Activated naive CD4-positive, alpha-beta T cell treated with anti-CD3 and anti-CD28 coated beads, Interleukin-2, amount 50 U/mL, for 24 hours (primary cell): ENCODE measurements around the gene DACT2.

Source experiments
- H3K27ac Mint-ChIP-seq: one replicate; pipeline ENCODE4 v1.8.0; 2021; ENCODE audit warnings: mild to moderate bottlenecking, mixed read lengths
- H3K27me3 Mint-ChIP-seq: one replicate; pipeline ENCODE4 v1.8.0; 2021; ENCODE audit warnings: mixed read lengths
- H3K36me3 Mint-ChIP-seq: one replicate; pipeline ENCODE4 v1.8.0; 2021; ENCODE audit warnings: mixed read lengths
- H3K4me1 Mint-ChIP-seq: one replicate; pipeline ENCODE4 v1.8.0; 2021; ENCODE audit warnings: mixed read lengths
- H3K4me3 Mint-ChIP-seq: one replicate; pipeline ENCODE4 v1.8.0; 2021; ENCODE audit warnings: mild to moderate bottlenecking, mixed read lengths
- H3K9me3 Mint-ChIP-seq: one replicate; pipeline ENCODE4 v1.8.0; 2021; ENCODE audit warnings: mixed read lengths

DACT2 gene, protein sequence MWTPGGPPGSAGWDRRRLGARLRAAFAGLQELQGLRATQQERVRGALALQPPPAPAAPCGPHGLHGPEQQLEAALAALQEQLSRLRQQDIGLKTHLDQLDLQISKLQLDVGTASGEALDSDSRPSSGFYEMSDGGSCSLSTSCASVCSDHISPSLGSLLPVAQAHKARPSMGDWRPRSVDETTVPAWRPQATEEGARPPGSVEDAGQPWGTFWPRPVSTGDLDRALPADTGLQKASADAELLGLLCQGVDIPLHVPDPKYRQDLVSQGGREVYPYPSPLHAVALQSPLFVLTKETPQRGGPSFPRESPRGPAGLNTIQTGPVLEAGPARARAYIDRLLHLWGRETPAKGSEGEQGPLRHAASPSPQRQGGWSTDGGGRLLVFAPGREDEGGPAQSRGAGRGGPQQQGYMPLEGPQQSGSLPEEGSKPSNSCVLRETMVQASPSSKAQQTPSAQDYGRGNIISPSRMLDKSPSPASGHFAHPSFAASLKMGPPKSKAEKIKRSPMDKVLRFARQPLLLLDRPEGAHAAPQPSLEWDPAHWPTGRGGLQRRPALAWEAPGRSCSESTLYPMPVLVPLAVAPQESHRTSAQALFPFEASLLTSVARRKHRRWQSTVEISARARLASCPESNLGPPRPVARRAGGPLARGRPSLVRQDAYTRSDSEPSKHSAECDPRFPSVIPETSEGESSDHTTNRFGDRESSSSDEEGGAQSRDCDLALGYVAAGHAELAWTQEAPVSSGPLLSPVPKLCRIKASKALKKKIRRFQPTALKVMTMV

DNA sequence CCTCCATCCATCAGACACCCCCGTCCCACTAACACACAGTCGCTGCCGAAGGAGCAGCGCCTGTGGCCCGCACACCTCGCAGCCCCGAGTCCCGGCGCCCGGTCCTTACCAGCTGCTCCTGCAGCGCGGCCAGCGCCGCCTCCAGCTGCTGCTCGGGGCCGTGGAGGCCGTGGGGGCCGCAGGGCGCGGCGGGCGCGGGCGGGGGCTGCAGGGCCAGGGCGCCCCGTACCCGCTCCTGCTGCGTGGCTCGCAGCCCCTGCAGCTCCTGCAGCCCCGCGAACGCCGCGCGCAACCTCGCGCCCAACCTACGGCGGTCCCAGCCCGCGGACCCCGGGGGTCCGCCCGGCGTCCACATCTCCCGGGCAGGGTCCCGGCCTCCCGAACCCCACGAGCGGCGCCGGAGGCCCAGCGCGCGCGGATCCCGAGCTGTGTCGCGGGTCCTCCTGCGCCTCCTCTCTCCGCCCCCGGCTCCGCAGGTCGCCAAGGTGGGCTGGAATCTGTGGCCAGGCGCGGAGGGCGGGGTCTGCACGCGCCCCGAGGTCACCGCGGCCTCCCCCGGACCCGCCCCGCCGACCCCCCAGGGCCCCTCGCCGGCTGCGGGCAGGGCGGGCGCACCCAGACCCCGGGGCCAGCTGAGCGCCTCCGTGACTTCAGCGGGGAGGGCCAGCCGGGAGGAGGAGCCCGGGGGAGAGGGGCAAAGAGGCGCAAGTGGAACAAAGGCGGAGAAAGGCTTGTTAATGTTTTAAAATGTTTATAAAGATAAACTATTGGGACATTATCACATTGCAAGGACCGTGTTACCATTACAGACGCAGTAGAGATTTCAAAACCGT lies at the start of gene DACT2:
DACT2 (minus strand) TSS at position 499 of the 833 bp plus-strand sequence; CDS start at position 355, 144 bp downstream.
- no peaks in the 10 kb centered on the region for H3K36me3 Mint-ChIP-seq
- no peaks in the 10 kb centered on the region for H3K4me1 Mint-ChIP-seq
- peaks cover 26% of the 10 kb centered on the region for H3K27me3 Mint-ChIP-seq
- H3K9me3 Mint-ChIP-seq = no peaks in the 10 kb centered on the region
- no peak within 1 kb of the TSS for H3K4me3 Mint-ChIP-seq
- H3K27ac Mint-ChIP-seq = no peak within 1 kb of the TSS

DNA sequence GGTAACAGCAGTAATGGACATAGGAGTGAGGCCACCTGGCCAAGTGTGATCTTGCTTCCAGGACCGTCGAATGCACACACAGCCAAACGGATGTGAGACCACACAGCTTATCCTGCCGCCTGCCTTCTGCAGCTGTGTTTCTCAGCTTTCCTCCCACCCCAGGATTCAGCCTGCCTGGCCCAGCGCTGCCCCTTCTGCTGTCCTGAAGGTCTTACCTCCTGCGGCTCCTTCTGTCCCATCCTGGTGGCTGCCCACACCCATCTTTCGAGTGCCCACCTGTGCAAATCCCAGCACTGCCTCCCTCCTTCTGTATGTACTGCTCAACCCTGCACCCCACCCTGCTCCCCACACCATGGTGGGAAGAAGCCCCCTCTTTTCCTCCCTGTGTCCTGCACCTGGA lies 49.4 kb upstream of the DACT2 start:
- Mint-ChIP-seq H3K4me3 (no peak overlapping the region), H3K36me3 (no peaks in the 10 kb centered on the region), H3K27ac (no peak overlapping the region), H3K9me3 (no peaks in the 10 kb centered on the region), H3K27me3 (no peaks in the 10 kb centered on the region), H3K4me1 (peaks cover 4% of the 10 kb centered on the region)

GRCh38 chr6:168368066-168368820 lies 48.7 kb upstream of the DACT2 start:
- Mint-ChIP-seq H3K27me3 (no peaks in the 10 kb centered on the region), H3K4me3 (no peak overlapping the region), H3K4me1 (peaks cover 4% of the 10 kb centered on the region), H3K36me3 (no peaks in the 10 kb centered on the region), H3K9me3 (no peaks in the 10 kb centered on the region), H3K27ac (no peak overlapping the region)

DNA sequence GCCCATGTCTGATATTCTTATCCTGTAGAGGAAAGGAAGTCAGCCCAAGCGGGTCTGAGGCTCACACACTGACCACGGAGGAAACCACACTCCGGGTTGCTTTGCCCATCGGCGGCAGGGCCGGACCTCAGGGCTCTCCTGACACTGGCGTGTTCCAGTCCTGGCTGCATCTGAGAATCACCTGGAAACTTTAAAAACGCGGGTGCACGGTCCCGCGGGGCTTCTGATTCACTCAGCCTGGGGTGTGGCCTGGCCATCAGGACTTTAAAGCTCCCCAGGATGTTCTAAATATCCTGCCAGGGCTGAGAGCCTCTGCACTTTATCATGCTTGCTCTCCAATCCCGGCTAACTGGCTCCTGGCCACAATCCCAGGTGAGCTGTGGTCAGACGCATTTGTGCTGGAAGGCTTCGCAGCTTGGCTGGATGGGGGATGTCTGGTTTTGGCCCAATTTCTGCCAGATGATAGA lies 47.7 kb upstream of the DACT2 start:
- Mint-ChIP-seq H3K36me3 (no peaks in the 10 kb centered on the region), H3K9me3 (no peaks in the 10 kb centered on the region), H3K4me1 (peaks cover 4% of the 10 kb centered on the region), H3K4me3 (no peak overlapping the region), H3K27me3 (peaks cover 1% of the 10 kb centered on the region), H3K27ac (no peak overlapping the region)

DNA sequence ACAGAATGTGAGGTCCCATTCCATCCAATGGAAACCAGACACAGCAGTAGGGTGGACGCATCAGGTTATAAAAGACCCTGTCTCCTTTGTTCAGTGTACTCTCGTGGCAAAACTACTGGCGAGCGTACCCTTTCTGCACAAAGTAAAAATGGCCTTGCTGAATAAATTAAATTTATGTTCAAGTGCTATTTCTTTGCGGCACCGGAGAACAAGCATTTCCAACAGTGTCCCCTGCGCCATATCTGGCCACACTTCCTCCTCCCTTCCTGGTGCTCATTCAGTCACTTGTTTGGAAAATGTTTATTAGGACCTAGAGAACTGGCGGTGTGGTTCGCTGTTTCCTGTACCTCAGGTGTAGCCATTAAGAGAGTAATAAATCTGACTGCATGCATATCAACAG lies 46.9 kb upstream of the DACT2 start:
- no peaks in the 10 kb centered on the region for H3K36me3 Mint-ChIP-seq
- H3K27me3 Mint-ChIP-seq = peaks cover 2% of the 10 kb centered on the region
- H3K4me1 Mint-ChIP-seq = peaks cover 4% of the 10 kb centered on the region
- peaks cover under 1% of the 10 kb centered on the region for H3K9me3 Mint-ChIP-seq
- no peak overlapping the region for H3K4me3 Mint-ChIP-seq
- no peak overlapping the region for H3K27ac Mint-ChIP-seq

DNA sequence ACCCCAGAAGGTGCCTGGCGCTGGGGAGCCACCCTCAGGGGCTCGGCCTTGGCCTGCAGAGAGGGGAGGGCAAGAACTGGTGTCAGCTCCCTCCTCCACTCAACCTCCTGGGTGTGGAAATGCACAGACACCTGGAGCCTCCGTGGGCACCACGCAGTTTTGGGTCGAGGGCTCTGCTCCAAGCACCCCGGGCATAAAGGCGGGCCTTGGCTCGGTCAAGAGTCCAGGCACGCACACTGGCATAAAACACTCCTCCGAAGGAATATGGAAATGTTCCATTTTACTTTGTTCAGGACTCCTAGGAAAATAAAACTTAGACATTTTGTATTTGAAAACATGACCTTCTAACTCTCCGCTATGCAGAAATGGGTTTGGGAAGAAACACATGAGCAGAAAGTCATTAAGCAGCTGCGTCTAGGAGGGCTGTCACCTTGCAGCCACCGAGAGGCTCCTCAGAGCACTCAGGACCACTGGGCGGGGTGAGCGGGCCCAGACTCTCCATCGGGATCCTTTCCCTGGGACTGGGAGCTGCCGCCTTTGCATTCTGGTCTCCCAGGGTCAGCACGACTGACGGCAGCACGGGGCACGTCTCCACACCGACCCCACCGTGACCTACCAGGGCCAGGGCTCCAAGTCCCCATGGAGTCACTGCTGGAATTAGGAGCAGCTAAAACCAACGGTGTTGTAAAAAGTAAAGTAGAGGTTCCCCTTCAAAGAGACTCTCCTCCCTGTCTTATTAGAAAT lies 46.0 kb upstream of the DACT2 start:
- Mint-ChIP-seq H3K9me3 (peaks cover 6% of the 10 kb centered on the region), H3K36me3 (no peaks in the 10 kb centered on the region), H3K27ac (no peak overlapping the region), H3K4me1 (peaks cover 4% of the 10 kb centered on the region), H3K27me3 (peaks cover 3% of the 10 kb centered on the region), H3K4me3 (no peak overlapping the region)

DNA sequence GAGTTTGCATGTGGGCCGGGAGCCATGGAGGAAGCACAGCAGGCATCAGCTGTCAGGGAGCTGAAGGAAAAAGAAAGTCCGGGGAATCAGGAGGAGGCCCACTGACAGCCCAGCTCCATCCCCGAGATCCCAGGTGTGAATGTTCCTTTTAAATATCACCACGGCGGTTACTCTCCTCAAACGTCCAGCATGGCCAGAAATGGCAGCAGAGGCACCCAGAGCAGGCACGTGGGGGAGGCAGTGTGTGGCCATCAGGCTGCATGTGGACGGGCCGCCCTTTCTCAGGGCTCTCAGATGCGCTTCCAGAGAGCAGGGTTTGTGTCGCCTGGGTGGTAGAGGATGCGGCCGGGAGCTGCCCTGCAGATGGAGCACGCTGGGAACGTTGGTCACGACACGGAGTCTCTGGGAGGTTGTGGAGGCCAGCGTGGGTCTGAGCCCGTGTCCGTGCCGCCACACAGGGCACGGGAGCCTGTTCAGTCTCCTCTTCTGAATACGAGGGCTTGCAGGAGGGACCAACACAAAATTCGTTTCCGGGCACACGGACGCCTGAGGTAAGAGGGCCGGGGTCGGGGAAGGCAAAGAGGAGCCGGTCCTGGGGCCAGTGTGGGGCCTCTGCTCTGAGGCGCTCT lies 45.3 kb upstream of the DACT2 start:
- H3K9me3 Mint-ChIP-seq = peaks cover 6% of the 10 kb centered on the region

DNA sequence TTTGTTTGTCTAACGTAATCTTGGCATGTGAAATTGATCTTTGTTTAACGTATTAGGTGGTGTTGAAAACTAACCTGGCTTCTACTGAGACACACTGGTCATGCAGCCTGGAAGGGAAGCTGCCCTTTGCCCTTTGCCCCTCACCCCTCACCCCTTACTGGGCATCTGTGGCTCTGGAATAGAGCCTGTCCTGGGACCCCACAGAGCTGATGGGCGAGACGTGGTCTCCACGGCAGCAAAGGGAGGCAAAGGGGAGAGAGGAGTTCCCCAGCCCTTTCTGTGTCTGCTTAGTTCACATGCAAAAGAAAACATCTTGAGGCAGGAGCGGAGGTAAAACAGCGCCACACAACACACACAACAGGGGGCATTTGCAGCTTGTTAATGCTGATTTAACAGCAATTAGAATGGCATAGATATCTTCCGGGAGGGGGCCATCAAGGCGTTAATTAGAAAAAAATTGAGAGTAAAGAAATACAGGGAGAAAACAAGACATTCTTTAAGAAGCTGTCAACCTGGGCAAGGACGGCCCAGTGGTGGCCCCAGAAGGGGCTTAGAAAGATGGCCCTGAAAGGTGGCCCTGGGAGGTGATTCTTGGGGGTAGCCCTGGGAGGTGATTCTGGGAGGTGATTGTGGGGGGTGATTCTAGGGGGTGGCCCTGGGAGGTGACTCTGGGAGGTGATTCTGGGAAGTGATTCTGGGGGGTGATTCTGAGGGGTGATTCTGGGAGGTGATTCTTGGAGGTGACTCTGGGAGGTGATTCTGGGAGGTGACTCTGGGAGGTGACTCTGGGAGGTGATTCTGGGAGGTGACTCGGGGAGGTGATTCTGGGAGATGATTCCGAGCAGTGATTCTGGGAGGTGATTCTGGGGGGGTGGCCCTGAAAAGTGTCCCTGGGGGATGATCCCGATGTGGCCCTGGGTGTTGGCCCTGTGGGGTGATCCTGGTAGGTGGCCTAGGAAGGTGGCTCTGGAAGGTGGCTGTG lies 44.5 kb upstream of the DACT2 start:
- Mint-ChIP-seq H3K27me3 (peaks cover 3% of the 10 kb centered on the region), H3K9me3 (peaks cover 6% of the 10 kb centered on the region), H3K36me3 (no peaks in the 10 kb centered on the region), H3K27ac (no peak overlapping the region), H3K4me1 (no peaks in the 10 kb centered on the region), H3K4me3 (no peak overlapping the region)

More for the DNA sequence above, 45.3 kb upstream of the DACT2 start:
- Mint-ChIP-seq H3K27me3 (peaks cover 3% of the 10 kb centered on the region), H3K4me1 (peaks cover 2% of the 10 kb centered on the region), H3K4me3 (no peak overlapping the region), H3K27ac (no peak overlapping the region), H3K36me3 (no peaks in the 10 kb centered on the region)

DNA sequence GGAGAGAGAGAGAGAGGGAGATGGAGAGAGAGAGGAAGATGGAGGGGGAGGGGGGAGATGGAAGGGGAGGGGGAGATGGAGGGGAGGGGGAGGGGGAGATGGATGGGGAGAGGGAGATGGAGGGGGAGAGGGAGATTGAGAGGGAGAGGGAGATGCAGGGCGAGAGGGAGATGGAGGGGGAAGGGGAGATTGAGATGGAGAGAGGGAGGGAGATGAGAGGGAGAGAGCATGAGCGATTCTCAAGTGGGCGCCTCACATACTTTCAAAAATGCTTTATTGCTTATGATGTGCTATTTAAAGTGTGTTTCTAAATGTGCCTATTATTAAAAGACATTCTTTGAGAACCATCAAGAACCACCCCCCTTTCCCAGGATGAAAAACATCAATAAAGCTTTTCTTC lies 43.7 kb upstream of the DACT2 start:
- Mint-ChIP-seq H3K36me3 (no peaks in the 10 kb centered on the region), H3K4me1 (no peaks in the 10 kb centered on the region), H3K4me3 (no peak overlapping the region), H3K27me3 (peaks cover 3% of the 10 kb centered on the region), H3K27ac (no peak overlapping the region), H3K9me3 (peaks cover 6% of the 10 kb centered on the region)

DNA sequence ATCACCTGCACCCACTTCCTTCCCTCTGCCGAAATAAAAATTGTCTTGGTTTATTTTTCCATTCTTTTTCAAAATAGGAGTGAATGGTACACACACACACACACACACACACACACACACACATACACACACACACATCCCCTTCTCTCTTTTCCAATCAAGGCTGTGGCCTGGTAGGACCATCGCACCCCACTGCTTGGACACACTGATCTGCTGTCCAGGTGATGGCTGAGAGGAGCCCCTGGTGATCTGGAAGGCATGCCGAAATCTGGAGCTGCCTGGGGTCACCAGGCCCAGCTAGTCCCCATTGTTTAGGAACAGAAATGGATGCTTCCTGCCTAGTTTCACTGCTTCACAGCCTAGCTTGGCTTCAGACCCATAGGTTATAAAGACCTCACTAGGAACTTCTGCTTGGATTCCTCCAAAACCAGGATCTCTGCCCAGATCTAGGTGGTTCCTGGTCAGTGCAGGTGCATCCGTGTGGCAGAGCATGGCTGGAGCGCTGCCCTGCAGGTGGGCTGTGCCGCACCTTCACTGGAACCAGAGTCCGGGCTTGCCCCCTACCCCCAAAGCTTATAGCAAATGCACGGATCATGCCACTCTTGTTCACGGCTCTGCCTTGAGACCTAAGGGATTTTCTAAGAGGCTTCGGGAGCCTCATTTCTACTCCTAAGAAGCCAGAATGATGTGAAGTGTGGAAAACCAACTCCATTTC lies 42.9 kb upstream of the DACT2 start:
- H3K36me3 Mint-ChIP-seq = no peaks in the 10 kb centered on the region
- no peak overlapping the region for H3K27ac Mint-ChIP-seq
- H3K4me3 Mint-ChIP-seq = no peak overlapping the region
- H3K9me3 Mint-ChIP-seq = peaks cover 6% of the 10 kb centered on the region
- no peaks in the 10 kb centered on the region for H3K4me1 Mint-ChIP-seq
- peaks cover 3% of the 10 kb centered on the region for H3K27me3 Mint-ChIP-seq

GRCh38 chr6:168361766-168362165 lies 42.2 kb upstream of the DACT2 start:
- peaks cover 6% of the 10 kb centered on the region for H3K9me3 Mint-ChIP-seq
- peaks cover 3% of the 10 kb centered on the region for H3K27me3 Mint-ChIP-seq
- H3K27ac Mint-ChIP-seq = no peak overlapping the region
- H3K4me3 Mint-ChIP-seq = no peak overlapping the region
- no peaks in the 10 kb centered on the region for H3K4me1 Mint-ChIP-seq
- no peaks in the 10 kb centered on the region for H3K36me3 Mint-ChIP-seq

DNA sequence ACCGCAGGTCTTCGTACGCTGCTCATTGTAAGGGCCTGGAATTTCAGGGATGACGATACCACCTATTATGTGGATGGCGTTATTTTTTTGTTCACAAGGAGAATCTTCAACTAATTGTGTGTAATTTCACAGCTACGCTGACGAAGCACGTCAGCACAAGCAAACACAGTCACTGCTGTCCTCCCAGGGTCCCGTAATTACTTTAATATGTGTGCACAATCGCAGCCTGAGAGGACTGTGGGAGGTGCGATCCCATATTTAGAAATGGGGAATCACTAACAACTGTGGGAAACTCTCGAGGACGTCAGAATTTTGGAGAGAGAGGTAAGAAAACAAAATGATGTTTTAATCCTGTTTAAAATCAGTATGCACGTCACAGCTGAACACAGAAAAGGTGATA lies 40.2 kb upstream of the DACT2 start:
- H3K27ac Mint-ChIP-seq = no peak overlapping the region
- no peaks in the 10 kb centered on the region for H3K36me3 Mint-ChIP-seq
- peaks cover 6% of the 10 kb centered on the region for H3K9me3 Mint-ChIP-seq
- no peaks in the 10 kb centered on the region for H3K4me1 Mint-ChIP-seq
- no peak overlapping the region for H3K4me3 Mint-ChIP-seq
- peaks cover 3% of the 10 kb centered on the region for H3K27me3 Mint-ChIP-seq
